Fibroblast of lung (primary cell): ENCODE measurements around the gene USP20.

Source experiments
- EZH2 ChIP-seq: IDR thresholded peaks from 2 replicates; pipeline ENCODE4 v1.5.1; 2012; ENCODE audit warnings: low read length, control low read depth, mild to moderate bottlenecking; ENCODE audit errors: missing control alignments
- TF ChIP-seq, protein P1 (sequence below), 2 donors: IDR thresholded peaks in 1 of 2; conservative IDR thresholded peaks in 1 of 2; 1 replicate in 1 of 2; 2 replicates in 1 of 2; pipeline ENCODE4 v1.5.1; 2011 to 2012; ENCODE audit warnings: low read length in 2 of 2, control low read depth in 1 of 2, inconsistent platforms in 1 of 2, low read depth in 1 of 2, mild to moderate bottlenecking in 1 of 2

DNA sequence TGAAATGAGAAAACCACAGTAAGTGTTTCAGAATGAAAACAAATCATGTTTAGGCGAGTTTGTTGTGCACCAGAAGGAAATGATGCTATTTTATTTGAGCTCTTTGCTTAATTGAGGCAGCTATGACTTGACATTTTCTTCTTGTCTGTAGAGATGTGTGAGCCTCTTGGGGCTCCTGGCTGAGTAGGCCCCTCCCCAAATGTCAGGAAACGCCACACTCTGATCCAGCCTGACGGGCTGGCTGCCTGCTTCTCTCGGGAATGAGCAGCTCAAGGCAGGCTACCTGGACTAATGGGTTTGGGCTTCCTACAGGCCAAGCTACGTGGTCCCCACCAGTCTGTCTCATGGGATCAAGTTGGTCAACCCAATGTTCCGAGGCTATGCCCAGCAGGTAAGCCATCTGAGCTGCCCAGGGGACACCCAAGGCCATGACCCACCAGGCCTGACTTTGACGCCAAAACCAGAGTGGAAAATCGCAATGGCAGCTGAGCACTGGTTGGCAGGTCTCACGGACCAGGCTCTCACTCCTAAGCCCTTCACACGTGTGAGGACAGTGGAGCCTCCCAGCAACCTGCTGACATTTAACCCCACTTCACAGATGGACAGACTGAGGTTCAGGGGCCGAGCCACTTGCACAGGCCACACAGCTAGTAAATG, 29.9 kb downstream of the USP20 start:
- TF ChIP-seq, protein P1, sequence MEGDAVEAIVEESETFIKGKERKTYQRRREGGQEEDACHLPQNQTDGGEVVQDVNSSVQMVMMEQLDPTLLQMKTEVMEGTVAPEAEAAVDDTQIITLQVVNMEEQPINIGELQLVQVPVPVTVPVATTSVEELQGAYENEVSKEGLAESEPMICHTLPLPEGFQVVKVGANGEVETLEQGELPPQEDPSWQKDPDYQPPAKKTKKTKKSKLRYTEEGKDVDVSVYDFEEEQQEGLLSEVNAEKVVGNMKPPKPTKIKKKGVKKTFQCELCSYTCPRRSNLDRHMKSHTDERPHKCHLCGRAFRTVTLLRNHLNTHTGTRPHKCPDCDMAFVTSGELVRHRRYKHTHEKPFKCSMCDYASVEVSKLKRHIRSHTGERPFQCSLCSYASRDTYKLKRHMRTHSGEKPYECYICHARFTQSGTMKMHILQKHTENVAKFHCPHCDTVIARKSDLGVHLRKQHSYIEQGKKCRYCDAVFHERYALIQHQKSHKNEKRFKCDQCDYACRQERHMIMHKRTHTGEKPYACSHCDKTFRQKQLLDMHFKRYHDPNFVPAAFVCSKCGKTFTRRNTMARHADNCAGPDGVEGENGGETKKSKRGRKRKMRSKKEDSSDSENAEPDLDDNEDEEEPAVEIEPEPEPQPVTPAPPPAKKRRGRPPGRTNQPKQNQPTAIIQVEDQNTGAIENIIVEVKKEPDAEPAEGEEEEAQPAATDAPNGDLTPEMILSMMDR (conservative IDR thresholded peaks at IDR 0.05 in 1 of 2, IDR thresholded peaks at IDR 0.05 in 1 of 2; ENCODE audit: low read depth in 1 of 2, low read length in 2 of 2): no peak
- no peak for TF ChIP-seq EZH2
